Ishikawa (cell line): ENCODE data around the gene EPHA7.

ENCODE experiments used
- CEBPB ChIP-seq: IDR thresholded peaks from 2 replicates; pipeline ENCODE4 v1.6.1; 2012
- CREB1 ChIP-seq: IDR thresholded peaks from 2 replicates; pipeline ENCODE4 v1.6.1; 2012; ENCODE audit warnings: low read depth
- EGR1 ChIP-seq: IDR thresholded peaks from 2 replicates; pipeline ENCODE4 v1.6.1; 2012
- EP300 ChIP-seq: IDR thresholded peaks from 2 replicates; pipeline ENCODE4 v1.6.1; 2012; ENCODE audit warnings: borderline replicate concordance
- FOXM1 ChIP-seq: IDR thresholded peaks from 2 replicates; pipeline ENCODE4 v1.6.1; 2012; ENCODE audit warnings: low read depth, borderline replicate concordance
- MAX ChIP-seq: IDR thresholded peaks from 2 replicates; pipeline ENCODE4 v1.6.1; 2012
- NFIC ChIP-seq: IDR thresholded peaks from 2 replicates; pipeline ENCODE4 v1.6.1; 2012
- RAD21 ChIP-seq: IDR thresholded peaks from 2 replicates; pipeline ENCODE4 v1.6.1; 2012; ENCODE audit warnings: low read depth
- REST ChIP-seq: IDR thresholded peaks from 2 replicates; pipeline ENCODE4 v1.6.1; 2012; ENCODE audit warnings: low read depth, mild to moderate bottlenecking
- TAF1 ChIP-seq: IDR thresholded peaks from 2 replicates; pipeline ENCODE4 v1.6.1; 2012; ENCODE audit warnings: low read depth, mild to moderate bottlenecking
- TCF12 ChIP-seq: IDR thresholded peaks from 2 replicates; pipeline ENCODE4 v1.6.1; 2012; ENCODE audit warnings: low read depth
- TEAD4 ChIP-seq: IDR thresholded peaks from 2 replicates; pipeline ENCODE4 v1.6.1; 2012
- USF1 ChIP-seq: IDR thresholded peaks from 2 replicates; pipeline ENCODE4 v1.6.1; 2012
- YY1 ChIP-seq: IDR thresholded peaks from 2 replicates; pipeline ENCODE4 v1.6.1; 2012; ENCODE audit warnings: low read depth
- ZBTB7A ChIP-seq: IDR thresholded peaks from 2 replicates; pipeline ENCODE4 v1.6.1; 2012; ENCODE audit warnings: low read depth

Gene EPHA7

GRCh38 chr6:93437491-93437890 lies 18.1 kb upstream of the EPHA7 start:
- TF ChIP-seq CEBPB (no peak), ZBTB7A (no peak), RAD21 (no peak), EP300 (no peak), CREB1 (no peak), USF1 (no peak), TCF12 (no peak), EGR1 (no peak), FOXM1 (no peak), NFIC (no peak), TEAD4 (no peak)

- TF ChIP-seq EGR1 = no peak
- TF ChIP-seq NFIC = no peak
- TF ChIP-seq CEBPB = no peak
- TF ChIP-seq TEAD4 = no peak
- TF ChIP-seq REST = no peak
- no peak for TF ChIP-seq EP300
- TF ChIP-seq YY1 = no peak
- no peak for TF ChIP-seq USF1
- no peak for TF ChIP-seq MAX
- TF ChIP-seq ZBTB7A = no peak
- no peak for TF ChIP-seq TCF12
- TF ChIP-seq TAF1 = no peak
- TF ChIP-seq FOXM1 = no peak
- no peak for TF ChIP-seq CREB1
- TF ChIP-seq RAD21 = no peak
Measured at GRCh38 chr6:93433592-93433991, 14.2 kb upstream of the EPHA7 start.

- peak; percentile 59 for TF ChIP-seq RAD21
- TF ChIP-seq REST = no peak
- peak; percentile 30; the same call in 1 of the 2 replicates for TF ChIP-seq TEAD4
- no peak for TF ChIP-seq NFIC
Measured at GRCh38 chr6:93424303-93425064, 5.1 kb upstream of the EPHA7 start.

- no peak for TF ChIP-seq RAD21
- no peak for TF ChIP-seq NFIC
- no peak for TF ChIP-seq REST
- no peak for TF ChIP-seq FOXM1
- no peak for TF ChIP-seq CREB1
- no peak for TF ChIP-seq TCF12
- TF ChIP-seq MAX = no peak
- TF ChIP-seq EP300 = no peak
- no peak for TF ChIP-seq CEBPB
- no peak for TF ChIP-seq TAF1
- TF ChIP-seq EGR1 = no peak
- TF ChIP-seq ZBTB7A = no peak
- TF ChIP-seq YY1 = no peak
- TF ChIP-seq USF1 = no peak
- no peak for TF ChIP-seq TEAD4
Measured at GRCh38 chr6:93423542-93423941, 4.2 kb upstream of the EPHA7 start.
